HG03045 (cell line): ENCODE data around the gene GPS2.
A peak's percentile ranks its signal among the peaks of the same experiment; 100 is the strongest.

Source experiments
- ATAC-seq: cut with Tn5 transposase; IDR thresholded peaks from one replicate; pipeline ENCODE4 v1.9.1; 2021; ENCODE audit warnings: mild to moderate bottlenecking, moderate library complexity; ENCODE audit not compliant: unreplicated experiment

Gene GPS2, protein sequence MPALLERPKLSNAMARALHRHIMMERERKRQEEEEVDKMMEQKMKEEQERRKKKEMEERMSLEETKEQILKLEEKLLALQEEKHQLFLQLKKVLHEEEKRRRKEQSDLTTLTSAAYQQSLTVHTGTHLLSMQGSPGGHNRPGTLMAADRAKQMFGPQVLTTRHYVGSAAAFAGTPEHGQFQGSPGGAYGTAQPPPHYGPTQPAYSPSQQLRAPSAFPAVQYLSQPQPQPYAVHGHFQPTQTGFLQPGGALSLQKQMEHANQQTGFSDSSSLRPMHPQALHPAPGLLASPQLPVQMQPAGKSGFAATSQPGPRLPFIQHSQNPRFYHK

DNA sequence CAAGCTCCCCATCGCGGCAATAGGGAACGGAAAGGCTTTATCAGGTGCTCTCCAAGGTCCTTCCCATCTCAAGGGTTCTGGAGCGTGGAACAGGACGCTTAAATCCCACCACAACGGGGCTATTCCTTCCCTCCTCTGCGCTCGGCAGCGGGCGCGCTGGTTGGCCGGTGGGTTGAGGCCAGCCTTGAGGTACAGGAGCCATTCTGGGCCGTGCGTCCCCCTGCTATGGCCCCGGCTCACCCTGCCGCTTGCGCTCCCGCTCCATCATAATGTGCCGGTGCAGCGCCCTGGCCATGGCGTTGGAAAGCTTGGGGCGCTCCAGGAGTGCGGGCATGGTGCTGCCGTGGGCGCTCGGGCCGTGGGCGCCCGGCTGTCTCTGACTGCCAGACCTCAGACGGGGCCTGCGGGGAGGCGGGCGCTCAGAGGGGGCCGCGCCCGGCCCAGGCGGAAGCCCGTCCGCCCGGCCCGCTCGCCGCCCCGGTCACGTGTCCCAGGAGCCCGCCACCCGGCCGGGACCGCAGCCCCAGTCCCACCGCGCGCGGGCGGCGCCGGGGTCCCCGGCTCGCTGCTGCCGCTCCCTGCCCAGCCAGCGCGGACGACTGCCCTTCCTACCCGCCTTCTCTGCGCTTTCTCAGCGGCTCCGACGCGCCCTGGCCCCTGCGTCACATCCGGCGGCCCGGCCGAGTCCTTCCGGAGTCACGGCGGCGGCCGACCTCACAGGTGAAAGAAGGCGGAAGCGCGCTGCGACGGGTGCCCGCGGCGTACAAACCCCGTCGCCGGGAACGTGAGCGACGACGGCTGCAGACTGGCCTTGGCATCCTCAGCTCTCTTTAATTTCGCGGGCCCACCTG lies at the start of gene GPS2:
Gene GPS2 (minus strand): TSS at position 642 of the 851 bp plus-strand sequence. CDS start 308 bp downstream, at position 334.
- ATAC-seq = peak; percentile 74

DNA sequence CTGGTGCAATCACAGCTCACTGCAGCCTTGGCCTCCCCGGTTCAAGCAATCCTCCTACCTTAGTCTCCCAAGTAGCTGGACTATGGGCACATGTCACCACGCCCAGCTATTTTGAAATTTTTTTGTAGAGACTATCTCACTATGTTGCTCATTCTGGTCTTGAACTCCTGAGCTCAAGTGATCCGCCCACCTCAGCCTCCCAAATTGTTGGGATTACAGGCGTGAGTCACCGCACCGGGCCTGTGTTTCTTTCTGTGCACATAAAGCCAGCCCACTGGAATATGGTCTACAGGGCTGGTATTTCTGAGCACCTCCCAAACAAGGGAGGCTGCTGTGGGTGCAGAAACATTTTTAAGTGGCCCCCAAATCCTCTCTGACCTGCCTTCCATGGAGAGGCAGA lies 48.2 kb upstream of the GPS2 start:
- no peak for ATAC-seq

DNA sequence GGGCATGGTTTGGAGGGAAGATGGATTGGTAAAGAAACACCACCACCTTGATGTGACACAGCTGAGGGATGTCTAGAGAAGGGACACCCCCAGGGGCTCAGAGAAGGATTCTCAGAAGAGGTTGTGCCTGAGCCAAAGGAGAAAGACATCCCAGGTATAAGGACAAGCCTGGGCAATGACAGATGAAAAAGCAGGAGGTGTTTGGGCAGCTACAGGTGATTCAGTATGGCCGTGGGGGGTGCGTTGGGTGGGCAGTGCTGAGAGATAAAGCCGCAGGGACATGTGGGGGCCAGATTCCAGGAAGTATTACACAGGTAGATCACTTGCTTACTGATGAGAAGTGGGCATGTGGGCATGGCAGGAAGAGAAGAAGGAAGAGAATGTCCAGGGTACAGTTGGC lies 46.7 kb upstream of the GPS2 start:
- no peak for ATAC-seq

DNA sequence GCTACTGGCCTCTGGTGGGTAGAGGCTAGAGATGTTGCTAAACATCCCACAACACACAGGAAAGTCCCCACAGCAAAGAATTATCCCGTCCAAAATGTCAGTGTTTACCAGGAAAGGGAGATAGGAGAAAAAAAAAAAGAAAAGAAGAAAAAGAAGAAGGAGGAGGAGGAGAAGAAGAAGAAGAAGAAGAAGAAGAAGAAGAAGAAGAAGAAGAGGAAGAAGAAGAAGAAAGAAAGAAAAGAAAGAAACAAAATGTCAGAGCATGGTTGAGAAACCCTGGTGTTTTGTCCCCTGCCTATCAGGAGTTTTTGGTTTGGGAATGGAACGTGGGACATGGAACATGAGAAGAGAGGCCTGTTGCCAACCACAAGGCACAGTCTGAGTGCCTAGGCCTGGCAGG lies 42.2 kb upstream of the GPS2 start:
- no peak for ATAC-seq

GRCh38 chr17:7356756-7357155 lies 41.6 kb upstream of the GPS2 start:
- no peak for ATAC-seq

DNA sequence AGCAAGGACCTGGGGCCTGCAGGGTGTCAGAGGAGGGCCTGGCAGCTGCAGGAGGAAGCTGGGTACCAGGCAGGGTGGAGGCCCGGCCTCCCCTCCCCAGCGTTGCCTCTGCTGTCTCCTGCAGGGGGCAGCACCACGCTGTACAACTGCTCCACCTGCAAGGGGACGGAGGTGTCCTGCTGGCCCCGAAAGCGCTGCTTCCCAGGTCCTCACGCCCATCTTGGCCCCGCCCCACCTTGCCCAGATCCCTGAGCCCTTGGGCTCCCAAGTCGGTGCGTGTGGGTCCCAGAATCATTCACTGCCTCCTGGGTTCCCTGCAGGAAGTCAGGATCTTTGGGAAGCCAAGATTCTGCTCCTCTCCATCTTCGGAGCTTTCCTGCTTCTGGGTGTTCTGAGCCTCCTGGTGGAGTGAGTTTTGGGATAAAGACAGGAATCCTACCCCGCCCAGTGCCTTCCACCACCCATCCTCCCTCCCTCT lies 41.0 kb upstream of the GPS2 start:
- ATAC-seq = no peak

GRCh38 chr17:7355573-7355972 lies 40.4 kb upstream of the GPS2 start:
- no peak for ATAC-seq

GRCh38 chr17:7355053-7355452 lies 39.9 kb upstream of the GPS2 start, which contains the start of gene TMEM95:
TSS of gene TMEM95 (plus strand) at chr17:7355156. CDS start at chr17:7355205, 49 bp downstream.
- no peak for ATAC-seq

- ATAC-seq = no peak
Measured at GRCh38 chr17:7354262-7354843, 39.2 kb upstream of the GPS2 start.

- no peak for ATAC-seq
Measured at GRCh38 chr17:7352910-7353635, 37.9 kb upstream of the GPS2 start.

DNA sequence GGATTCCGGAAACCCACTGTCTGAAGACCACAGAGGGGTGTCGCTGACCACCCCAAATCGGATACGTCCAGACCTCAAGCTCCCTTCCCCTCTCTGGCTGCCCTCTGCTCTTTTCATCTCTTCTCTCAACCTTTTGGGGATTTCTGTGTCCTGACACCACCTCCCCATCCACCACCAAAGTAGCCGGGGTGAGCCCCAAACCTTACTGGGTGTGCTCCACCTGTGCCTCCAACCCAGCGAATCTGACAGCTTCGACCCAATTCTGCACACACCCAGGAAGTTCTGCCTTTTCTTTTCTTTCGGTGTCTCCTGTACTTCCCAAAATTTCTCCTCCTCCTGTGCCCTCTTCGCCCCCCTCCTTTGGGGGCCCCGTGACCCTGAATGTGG lies 37.3 kb upstream of the GPS2 start:
- no peak for ATAC-seq

DNA sequence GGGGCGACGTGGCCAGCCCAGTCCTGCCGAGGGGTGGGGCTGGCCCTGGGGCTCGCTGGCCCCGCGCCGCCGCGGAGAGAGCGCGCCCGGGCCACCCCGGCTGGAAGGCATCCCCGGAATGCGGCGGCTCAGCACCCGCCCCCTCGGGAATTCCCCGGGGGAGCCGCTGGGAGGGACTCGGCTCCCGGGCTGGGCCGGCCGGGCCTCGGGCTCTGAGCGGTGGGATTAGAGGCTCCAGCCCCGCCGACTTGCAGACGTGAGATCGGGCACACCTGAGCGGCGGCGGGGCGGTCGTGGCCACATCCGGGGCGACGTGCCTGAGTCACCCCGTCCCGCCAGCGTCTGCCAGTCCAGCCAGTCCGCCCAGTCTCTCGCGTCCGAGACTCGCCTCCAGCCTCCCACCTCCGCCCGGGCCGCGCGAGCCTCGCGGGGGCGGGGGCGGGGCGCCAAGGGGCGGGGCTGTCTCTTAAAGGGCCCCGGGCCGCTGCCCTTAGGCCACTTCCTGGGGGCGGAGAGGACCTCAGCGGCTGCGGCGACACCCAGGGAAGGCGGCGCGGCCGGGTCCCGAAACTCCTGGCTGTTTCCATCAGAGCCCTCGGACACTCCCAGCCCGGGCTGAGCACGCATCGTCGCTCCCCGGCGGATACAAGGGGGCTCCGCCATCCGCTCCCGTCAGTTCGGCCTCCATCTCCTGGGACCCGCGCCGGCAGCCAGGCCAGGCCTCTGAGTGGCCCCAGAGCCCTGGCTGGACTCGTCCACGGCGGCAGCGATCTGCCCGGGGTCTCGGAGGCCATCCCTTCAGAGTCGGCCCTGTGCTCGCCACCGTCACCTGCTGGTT lies 36.7 kb upstream of the GPS2 start, which contains the start of gene KCTD11:
Gene KCTD11 (plus strand): TSS at position 498 of the 838 bp plus-strand sequence.
- ATAC-seq = peak; percentile 56

- no peak for ATAC-seq
Measured at GRCh38 chr17:7348478-7349242, 33.5 kb upstream of the GPS2 start.

DNA sequence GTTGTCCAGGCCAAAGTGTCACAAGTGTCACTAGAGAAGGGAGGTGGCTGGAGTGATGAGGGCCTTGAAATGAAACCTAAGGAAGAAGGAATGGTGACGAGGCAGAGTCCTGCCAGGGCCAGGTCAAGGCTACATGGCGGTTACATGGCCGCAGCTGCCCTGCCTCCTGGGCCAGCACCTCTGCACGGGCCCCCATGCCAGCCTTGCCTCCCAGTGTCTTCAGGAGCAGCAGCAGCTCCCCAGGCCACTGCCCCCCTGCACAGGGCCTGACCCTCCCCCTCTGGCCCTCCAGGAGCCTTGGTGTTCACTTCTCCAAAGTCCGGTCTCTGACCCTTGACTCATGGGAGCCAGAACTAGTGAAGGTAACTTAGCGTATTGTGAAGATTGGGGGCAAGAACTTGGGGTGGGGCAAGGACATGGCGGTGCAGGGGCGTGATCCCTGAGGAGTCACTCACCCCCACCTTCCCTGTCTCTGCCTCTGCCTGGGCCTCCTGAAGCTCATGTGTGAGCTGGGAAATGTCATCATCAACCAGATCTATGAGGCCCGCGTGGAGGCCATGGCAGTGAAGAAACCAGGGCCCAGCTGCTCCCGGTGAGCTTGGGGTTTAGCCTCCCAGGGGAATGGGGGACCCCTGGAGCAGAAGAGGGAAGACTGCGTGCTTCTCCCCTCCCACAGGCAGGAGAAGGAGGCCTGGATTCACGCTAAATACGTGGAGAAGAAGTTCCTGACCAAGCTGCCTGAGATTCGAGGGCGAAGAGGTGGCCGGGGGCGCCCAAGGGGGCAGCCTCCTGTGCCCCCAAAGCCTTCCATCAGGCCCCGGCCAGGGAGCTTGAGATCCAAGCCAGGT lies 32.7 kb upstream of the GPS2 start:
- ATAC-seq = no peak

DNA sequence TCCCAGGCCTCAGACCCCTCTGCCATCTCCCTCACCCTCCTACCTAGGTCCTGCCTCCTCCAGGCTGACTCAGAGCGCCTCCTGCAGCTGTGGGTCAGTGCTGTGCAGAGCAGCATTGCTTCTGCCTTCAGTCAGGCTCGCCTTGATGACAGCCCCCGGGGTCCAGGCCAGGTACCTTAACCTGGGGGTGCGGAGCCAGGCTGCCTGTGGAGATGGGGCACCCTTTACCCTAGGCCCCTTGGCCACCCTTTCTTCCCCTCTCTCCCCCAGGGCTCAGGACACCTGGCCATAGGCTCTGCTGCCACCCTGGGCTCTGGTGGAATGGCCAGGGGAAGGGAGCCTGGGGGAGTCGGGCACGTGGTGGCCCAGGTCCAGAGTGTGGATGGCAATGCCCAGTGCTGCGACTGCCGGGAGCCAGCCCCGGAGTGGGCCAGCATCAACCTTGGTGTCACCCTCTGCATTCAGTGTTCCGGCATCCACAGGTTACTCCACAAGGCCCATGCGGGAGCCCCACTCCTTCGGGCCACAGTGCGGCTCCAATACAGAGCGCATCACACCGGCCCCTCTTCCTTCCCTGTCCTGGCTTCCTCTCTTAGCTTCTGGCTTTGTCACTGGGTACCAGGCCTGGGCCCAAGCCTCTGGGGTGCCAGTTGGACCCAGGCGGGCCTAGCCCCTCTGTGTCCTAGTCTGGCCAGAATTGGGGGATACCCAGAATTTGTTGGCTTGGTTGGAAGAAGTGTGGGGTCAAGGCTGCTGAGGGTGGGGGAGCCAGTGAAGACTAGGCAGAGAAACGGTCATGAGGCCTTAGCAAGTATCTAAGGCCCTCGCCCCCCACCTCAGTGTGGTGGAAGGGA lies 31.8 kb upstream of the GPS2 start:
- no peak for ATAC-seq

DNA sequence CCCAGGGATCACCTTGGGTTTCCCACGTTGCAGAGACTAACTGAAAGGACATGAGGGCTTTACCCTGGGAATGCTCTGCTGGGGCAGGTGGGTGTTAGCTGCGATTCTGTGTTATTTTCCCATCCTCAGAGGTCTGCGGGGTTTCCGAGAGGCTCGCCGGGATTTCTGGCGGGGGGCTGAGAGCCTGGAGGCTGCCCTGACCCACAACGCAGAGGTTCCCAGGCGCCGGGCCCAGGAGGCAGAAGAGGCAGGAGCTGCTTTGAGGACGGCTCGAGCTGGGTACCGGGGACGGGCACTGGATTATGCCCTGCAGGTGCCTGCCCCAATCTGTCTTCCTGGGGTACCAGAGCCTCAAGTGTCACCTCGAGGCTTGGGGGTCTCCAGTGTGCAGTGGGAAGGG lies 28.1 kb upstream of the GPS2 start:
- ATAC-seq = no peak

- no peak for ATAC-seq
Measured at GRCh38 chr17:7341842-7342241, 26.7 kb upstream of the GPS2 start.
